Astrocyte (in vitro differentiated cells and primary cell): Measurements from ENCODE around the gene ERICH6. TPM values are rescaled to one million over a fixed set of nuclear protein-coding genes. Genes with fewer than 3 reads are reported as not detected.
A peak's percentile ranks its signal among the peaks of the same experiment; 100 is the strongest.

Source experiments
- DNase-seq: peaks from one replicate; pipeline ENCODE4 v3.0.0-alpha.2; 2010; ENCODE audit warnings: low read depth
- FAIRE-seq: peaks from 2 replicates; lab custom pipeline; 2011; peaks lifted over from hg19 to GRCh38; lab: Jason Lieb, UNC
- H2AFZ ChIP-seq: 2 replicates; pipeline ENCODE4 v1.6.0; 2012; ENCODE audit warnings: low read depth, low read length, inconsistent platforms
- H3K27ac ChIP-seq: 2 replicates; pipeline ENCODE4 v1.5.1; 2011; ENCODE audit warnings: low read depth, low read length, inconsistent platforms
- H3K27me3 ChIP-seq: 2 replicates; pipeline ENCODE4 v1.6.0; 2011; ENCODE audit warnings: low read length, inconsistent platforms; ENCODE audit not compliant: insufficient read depth
- H3K36me3 ChIP-seq: 2 replicates; pipeline ENCODE4 v1.5.1; 2011; ENCODE audit warnings: low read length, inconsistent platforms; ENCODE audit not compliant: insufficient read depth
- H3K4me1 ChIP-seq: 2 replicates; pipeline ENCODE4 v1.5.1; 2011; ENCODE audit warnings: low read length, inconsistent platforms; ENCODE audit not compliant: insufficient read depth
- H3K4me2 ChIP-seq: 2 replicates; pipeline ENCODE4 v1.6.0; 2012; ENCODE audit warnings: low read length, inconsistent platforms
- H3K4me3 ChIP-seq: 2 replicates; pipeline ENCODE4 v1.5.1; 2011; ENCODE audit warnings: low read depth, mild to moderate bottlenecking, low read length, inconsistent platforms; ENCODE audit not compliant: insufficient read depth
- H3K79me2 ChIP-seq: 2 replicates; pipeline ENCODE4 v1.6.0; 2012; ENCODE audit warnings: mild to moderate bottlenecking, low read length, inconsistent platforms; ENCODE audit not compliant: insufficient read depth
- H3K9ac ChIP-seq: 2 replicates; pipeline ENCODE4 v1.6.0; 2012; ENCODE audit warnings: mild to moderate bottlenecking, low read length, inconsistent platforms
- H3K9me3 ChIP-seq: 2 replicates; pipeline ENCODE4 v1.5.1; 2012; ENCODE audit warnings: low read depth, mild to moderate bottlenecking, low read length, inconsistent platforms; ENCODE audit not compliant: insufficient read depth
- H4K20me1 ChIP-seq: 2 replicates; pipeline ENCODE4 v1.6.0; 2012; ENCODE audit warnings: low read length, inconsistent platforms; ENCODE audit not compliant: insufficient read depth
- H3K27ac Mint-ChIP-seq: one replicate; pipeline ENCODE4 v1.8.0; 2021; ENCODE audit warnings: mild to moderate bottlenecking, mixed read lengths; ENCODE audit not compliant: unreplicated experiment
- H3K27me3 Mint-ChIP-seq: one replicate; pipeline ENCODE4 v1.8.0; 2021; ENCODE audit warnings: low read depth, mixed read lengths; ENCODE audit not compliant: unreplicated experiment
- H3K36me3 Mint-ChIP-seq: one replicate; pipeline ENCODE4 v1.8.0; 2021; ENCODE audit warnings: low read depth, mixed read lengths; ENCODE audit not compliant: unreplicated experiment
- H3K4me1 Mint-ChIP-seq: one replicate; pipeline ENCODE4 v1.8.0; 2021; ENCODE audit warnings: low read depth, mixed read lengths; ENCODE audit not compliant: unreplicated experiment
- H3K4me3 Mint-ChIP-seq: one replicate; pipeline ENCODE4 v1.8.0; 2021; ENCODE audit warnings: mild to moderate bottlenecking, moderate library complexity, mixed read lengths; ENCODE audit not compliant: unreplicated experiment
- H3K9me3 Mint-ChIP-seq: one replicate; pipeline ENCODE4 v1.8.0; 2021; ENCODE audit warnings: mild to moderate bottlenecking, mixed read lengths; ENCODE audit not compliant: unreplicated experiment
- CTCF ChIP-seq: IDR thresholded peaks from 2 replicates; pipeline ENCODE4 v1.5.1; 2011; ENCODE audit warnings: low read depth, mild to moderate bottlenecking, inconsistent platforms, low read length, moderate library complexity; ENCODE audit not compliant: insufficient read depth
- EZH2 ChIP-seq: IDR thresholded peaks from 2 replicates; pipeline ENCODE4 v1.6.1; 2012; ENCODE audit warnings: mild to moderate bottlenecking, low read length, inconsistent platforms; ENCODE audit not compliant: insufficient read depth
- total RNA-seq: library from RNA; stranded (reverse); gene quantifications from 2 replicates; pipeline ENCODE4 v1.2.1, GENCODE V29; 2021

Gene ERICH6
- total RNA-seq, 1 donor from 2014 or later, result 0.09 TPM

GRCh38 chr3:150721285-150722130 lies 17.8 kb upstream of the ERICH6 start:
- Histone ChIP-seq H3K27me3 (peaks cover 2% of the 10 kb centered on the region), H3K79me2 (no peaks in the 10 kb centered on the region), H3K9ac (no peak overlapping the region), H3K4me2 (no peak overlapping the region), H2AFZ (no peak overlapping the region), H3K4me3 (no peak overlapping the region), H3K36me3 (no peaks in the 10 kb centered on the region), H3K9me3 (no peaks in the 10 kb centered on the region), H4K20me1 (no peaks in the 10 kb centered on the region), H3K27ac (no peak overlapping the region), H3K4me1 (no peaks in the 10 kb centered on the region)
- no peak overlapping the region for H3K27ac Mint-ChIP-seq
- peak; percentile 87 for TF ChIP-seq CTCF
- TF ChIP-seq EZH2, result no peak
- no peaks in the 10 kb centered on the region for H3K36me3 Mint-ChIP-seq
- FAIRE-seq (no peak), DNase-seq (no peak)
- H3K4me3 Mint-ChIP-seq, result no peak overlapping the region
- no peaks in the 10 kb centered on the region for H3K27me3 Mint-ChIP-seq
- no peaks in the 10 kb centered on the region for H3K4me1 Mint-ChIP-seq
- no peaks in the 10 kb centered on the region for H3K9me3 Mint-ChIP-seq

- Histone ChIP-seq H3K27ac (no peak overlapping the region), H3K36me3 (no peaks in the 10 kb centered on the region), H3K9me3 (no peaks in the 10 kb centered on the region), H4K20me1 (no peaks in the 10 kb centered on the region), H3K79me2 (no peaks in the 10 kb centered on the region), H3K4me3 (no peak overlapping the region), H3K27me3 (peaks cover 2% of the 10 kb centered on the region), H3K4me2 (no peak overlapping the region), H3K4me1 (no peaks in the 10 kb centered on the region), H2AFZ (no peak overlapping the region), H3K9ac (no peak overlapping the region)
- no peak overlapping the region for H3K27ac Mint-ChIP-seq
- no peak for DNase-seq
- TF ChIP-seq CTCF, result no peak
- no peak for TF ChIP-seq EZH2
- no peaks in the 10 kb centered on the region for H3K9me3 Mint-ChIP-seq
- no peaks in the 10 kb centered on the region for H3K36me3 Mint-ChIP-seq
- no peaks in the 10 kb centered on the region for H3K4me1 Mint-ChIP-seq
- no peak for FAIRE-seq
- no peak overlapping the region for H3K4me3 Mint-ChIP-seq
- no peaks in the 10 kb centered on the region for H3K27me3 Mint-ChIP-seq
Observed at GRCh38 chr3:150720444-150720843, 16.7 kb upstream of the ERICH6 start.

DNA sequence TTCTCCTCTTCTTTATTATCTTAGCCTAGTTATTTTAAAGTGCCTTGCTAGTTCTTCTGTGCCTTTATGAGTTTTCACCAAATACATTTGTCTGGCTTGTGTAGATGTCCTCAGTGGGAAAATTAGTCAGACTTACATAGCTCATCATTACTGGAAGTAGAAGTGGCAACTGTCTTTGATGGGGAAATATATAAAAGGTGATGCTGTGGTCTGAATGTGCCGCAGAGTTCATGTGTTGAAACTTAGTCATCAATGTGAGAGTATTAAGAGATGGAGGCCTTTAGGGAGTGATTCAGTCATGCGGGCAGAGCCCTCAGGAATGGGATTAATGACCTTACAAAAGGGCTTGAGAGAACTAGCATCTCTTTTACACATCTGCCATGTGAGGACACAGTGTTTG lies 6.4 kb upstream of the ERICH6 start:
- Histone ChIP-seq H3K79me2 (no peaks in the 10 kb centered on the region), H3K4me2 (no peak overlapping the region), H3K27ac (no peak overlapping the region), H3K4me3 (no peak overlapping the region), H3K27me3 (no peaks in the 10 kb centered on the region), H4K20me1 (no peaks in the 10 kb centered on the region), H3K4me1 (no peaks in the 10 kb centered on the region), H3K36me3 (no peaks in the 10 kb centered on the region), H3K9me3 (no peaks in the 10 kb centered on the region), H2AFZ (no peak overlapping the region), H3K9ac (no peak overlapping the region)
- no peak for FAIRE-seq
- peaks cover 5% of the 10 kb centered on the region for H3K36me3 Mint-ChIP-seq
- H3K4me1 Mint-ChIP-seq, result no peaks in the 10 kb centered on the region
- H3K27ac Mint-ChIP-seq, result no peak overlapping the region
- peaks cover 2% of the 10 kb centered on the region for H3K27me3 Mint-ChIP-seq
- H3K4me3 Mint-ChIP-seq, result no peak overlapping the region
- TF ChIP-seq EZH2, result no peak
- no peak for TF ChIP-seq CTCF
- peaks cover 29% of the 10 kb centered on the region for H3K9me3 Mint-ChIP-seq
- no peak for DNase-seq
